Measurements from ENCODE around the gene S100A10. TPM values are rescaled to one million over a fixed set of nuclear protein-coding genes. Genes with fewer than 3 reads are reported as not detected.

Gene S100A10
- total and polyA plus RNA-seq, 2 experiments from 2014 or later, result 35.9 to 634 TPM

- TF ChIP-seq CTCF (conservative IDR thresholded peaks at IDR 0.05; ENCODE audit: low read depth in 2 of 2) (no peak), JUNB (IDR thresholded peaks at IDR 0.05; ENCODE audit: unreplicated experiment) (no peak)
Observed at GRCh38 chr1:152014943-152015342, 21.3 kb upstream of the S100A10 start (continued).

- H3K27me3 ChIP-seq (ENCODE audit: insufficient read depth), result no peaks in the 10 kb centered on the region
- H3K36me3 ChIP-seq (ENCODE audit: insufficient read depth), result no peaks in the 10 kb centered on the region
- no peaks in the 10 kb centered on the region; the same call in 1 of the 2 replicates for H4K20me1 ChIP-seq (replicated peaks; ENCODE audit: insufficient read depth)
- no peaks in the 10 kb centered on the region for H3K79me2 ChIP-seq (replicated peaks; ENCODE audit: insufficient read depth)
- H3K4me1 ChIP-seq (ENCODE audit: insufficient read depth), result no peaks in the 10 kb centered on the region; the same call in 1 of the 2 replicates
- H3F3A ChIP-seq (replicated peaks; ENCODE audit: low read depth), result no peaks in the 10 kb centered on the region
- H3K27me3 Mint-ChIP-seq (ENCODE audit: insufficient read depth, low read depth, poor library complexity), result peaks cover 6% of the 10 kb centered on the region
- DNase-seq (ENCODE audit: low spot score) (peak; percentile 87), ATAC-seq (peak; percentile 83)
- peaks cover 17% of the 10 kb centered on the region for H3K4me1 Mint-ChIP-seq
- H3K27ac ChIP-seq (ENCODE audit: low read depth), result no peak overlapping the region
- TF ChIP-seq EZH2phosphoT487 (IDR thresholded peaks at IDR 0.05; ENCODE audit: unreplicated experiment) (no peak), ZNF462 (CRISPR knock-in tag; IDR thresholded peaks at IDR 0.05) (0 out of 2 replicates have a peak, but pooled peaks have one; percentile 19), CTCF (conservative IDR thresholded peaks at IDR 0.05; ENCODE audit: low read depth in 2 of 2) (peak; percentile 68 to 88), ETS1 (IDR thresholded peaks at IDR 0.05) (no peak)
- no peak overlapping the region for H3K4me2 ChIP-seq
- H3K9me2 ChIP-seq (ENCODE audit: insufficient read depth), result 0 out of 2 replicates have a peak, but pooled peaks cover 6% of the 10 kb centered on the region
- no peak overlapping the region for H3K27ac Mint-ChIP-seq
- no peaks in the 10 kb centered on the region for H3K36me3 Mint-ChIP-seq (ENCODE audit: low read depth)
- no peak overlapping the region for H3K4me3 ChIP-seq
- H3K9me3 Mint-ChIP-seq, result no peaks in the 10 kb centered on the region
- H3K4me3 Mint-ChIP-seq, result no peak overlapping the region
- H2AFZ ChIP-seq, result peak overlapping the region; percentile 94
Observed at GRCh38 chr1:152013664-152014237, 20.1 kb upstream of the S100A10 start.
